SK-N-SH (cell line): ENCODE results near the gene CCT6B. TPM values are rescaled to one million over a fixed set of nuclear protein-coding genes. Genes with fewer than 3 reads are reported as not detected.

Experiments used
- CTCF ChIA-PET: fragments of 300-600, 350-600 bp; formaldehyde crosslinking; extraction: SDS; loops from one replicate; lab custom pipeline; 2021; lab: Yijun Ruan, JAX
- POLR2A ChIA-PET: fragments of 350-600 bp; sonication (Branson Sonifier 250); formaldehyde crosslinking; extraction: SDS; loops from one replicate; lab custom pipeline; 2020; ENCODE audit warnings: antibody characterized with exemption, inconsistent platforms; lab: Yijun Ruan, JAX
- DNase-seq: peaks from one replicate; pipeline ENCODE4 v3.0.0; 2012
- H2AFZ ChIP-seq: fragments of 200-600 bp; sonication (generic); 2 replicates; pipeline ENCODE4 v1.8.1; 2016; ENCODE audit warnings: antibody characterized with exemption, mild to moderate bottlenecking, low read depth
- H3F3A ChIP-seq: fragments of 200-600 bp; sonication (generic); replicated peaks from 2 replicates; pipeline ENCODE3; 2016; ENCODE audit warnings: antibody characterized with exemption, mild to moderate bottlenecking; ENCODE audit not compliant: insufficient read depth
- H3K27ac ChIP-seq, 2 experiments: fragments of 200-500 bp in 1 of 2; fragments of 200-600 bp in 1 of 2; sonication (Bioruptor generic) in 1 of 2; sonication (generic), shearing (Covaris generic) in 1 of 2; 2 replicates each; pipeline versions ENCODE4 v1.5.1 to v1.6.1; 2014 to 2016; ENCODE audit warnings: low read depth in 2 of 2, inconsistent platforms in 1 of 2, low read length in 1 of 2, mild to moderate bottlenecking in 1 of 2, mixed read lengths in 1 of 2
- H3K27me3 ChIP-seq: fragments of 200-600 bp; sonication (generic), shearing (Covaris generic); 2 replicates; pipeline ENCODE4 v1.6.1; 2016; ENCODE audit warnings: mixed run types; ENCODE audit not compliant: insufficient read depth
- H3K36me3 ChIP-seq, 2 experiments: fragments of 200-500 bp in 1 of 2; fragments of 200-600 bp in 1 of 2; sonication (Bioruptor generic) in 1 of 2; sonication (generic) in 1 of 2; replicated peaks in 1 of 2; 2 replicates each; pipeline versions ENCODE3 to v1.5.1; 2014 to 2016; ENCODE audit warnings: low read length in 1 of 2, mild to moderate bottlenecking in 1 of 2; ENCODE audit not compliant: insufficient read depth in 2 of 2, control insufficient read depth in 1 of 2
- H3K4me1 ChIP-seq, 2 experiments: fragments of 200-500 bp in 1 of 2; fragments of 200-600 bp in 1 of 2; sonication (Bioruptor generic) in 1 of 2; sonication (generic), shearing (Covaris generic) in 1 of 2; 2 replicates each; pipeline versions ENCODE4 v1.5.1 to v1.6.1; 2014 to 2016; ENCODE audit warnings: low read depth in 1 of 2, low read length in 1 of 2, mixed run types in 1 of 2; ENCODE audit not compliant: insufficient read depth in 2 of 2, control insufficient read depth in 1 of 2
- H3K4me2 ChIP-seq: fragments of 200-600 bp; sonication (generic), shearing (Covaris generic); 2 replicates; pipeline ENCODE4 v1.6.1; 2017; ENCODE audit warnings: mixed run types
- H3K4me3 ChIP-seq, 2 experiments: fragments of 200-500 bp in 1 of 2; fragments of 200-600 bp in 1 of 2; sonication (Bioruptor generic) in 1 of 2; sonication (generic), shearing (Covaris generic) in 1 of 2; 2 replicates each; pipeline versions ENCODE4 v1.5.1 to v1.8.1; 2014 to 2016; ENCODE audit warnings: low read depth in 2 of 2, inconsistent platforms in 1 of 2, low read length in 1 of 2, mild to moderate bottlenecking in 1 of 2, mixed read lengths in 1 of 2, moderate library complexity in 1 of 2
- H3K79me2 ChIP-seq: fragments of 200-600 bp; sonication (generic); 2 replicates; pipeline ENCODE4 v1.8.1; 2017; ENCODE audit warnings: mild to moderate bottlenecking; ENCODE audit not compliant: insufficient read depth
- H3K9ac ChIP-seq: fragments of 200-600 bp; sonication (generic); 2 replicates; pipeline ENCODE4 v1.6.1; 2017; ENCODE audit warnings: mixed run types
- H3K9me2 ChIP-seq: fragments of 200-600 bp; sonication (generic); 2 replicates; pipeline ENCODE4 v1.6.1; 2017; ENCODE audit warnings: mixed run types
- H3K9me3 ChIP-seq: fragments of 200-600 bp; sonication (generic); 2 replicates; pipeline ENCODE4 v1.6.1; 2017; ENCODE audit warnings: mixed run types, mild to moderate bottlenecking, moderate library complexity
- H4K20me1 ChIP-seq: fragments of 200-600 bp; sonication (generic); 2 replicates; pipeline ENCODE4 v1.6.1; 2017; ENCODE audit warnings: mild to moderate bottlenecking, mixed run types; ENCODE audit not compliant: insufficient read depth
- CHD2 ChIP-seq: fragments of 150-350 bp; IDR thresholded peaks from 2 replicates; pipeline ENCODE4 v1.6.1; 2018; ENCODE audit warnings: low read length; ENCODE audit not compliant: partially characterized antibody
- CTCF ChIP-seq: fragments of 200-600 bp; sonication (generic); IDR thresholded peaks from 2 replicates; pipeline ENCODE4 v1.6.1; 2017; ENCODE audit warnings: antibody characterized with exemption, mild to moderate bottlenecking, moderate library complexity
- MAX ChIP-seq: IDR thresholded peaks from 2 replicates; pipeline ENCODE4 v1.4.0; 2012; ENCODE audit warnings: low read depth
- MXI1 ChIP-seq: IDR thresholded peaks from 2 replicates; pipeline ENCODE4 v1.6.1; 2012; ENCODE audit warnings: mild to moderate bottlenecking, low read depth, low read length, improper control_type of control experiment
- NFIC ChIP-seq: IDR thresholded peaks from 2 replicates; pipeline ENCODE4 v1.4.0; 2012; ENCODE audit warnings: borderline replicate concordance
- POLR2AphosphoS5 ChIP-seq: IDR thresholded peaks from 2 replicates; pipeline ENCODE4 v1.6.1; 2012; ENCODE audit warnings: low read depth, low read length
- RAD21 ChIP-seq: IDR thresholded peaks from 2 replicates; pipeline ENCODE4 v1.6.1; 2012; ENCODE audit warnings: mild to moderate bottlenecking, low read length
- RXRA ChIP-seq: IDR thresholded peaks from 2 replicates; pipeline ENCODE4 v1.4.0; 2012; ENCODE audit warnings: low read depth, mild to moderate bottlenecking, borderline replicate concordance
- SIN3A ChIP-seq: IDR thresholded peaks from 2 replicates; pipeline ENCODE4 v1.6.1; 2012; ENCODE audit warnings: low read depth, mild to moderate bottlenecking, low read length, moderate library complexity, borderline replicate concordance
- SMC3 ChIP-seq: IDR thresholded peaks from 2 replicates; pipeline ENCODE4 v1.6.1; 2012; ENCODE audit warnings: low read depth, low read length, improper control_type of control experiment
- TCF12 ChIP-seq: IDR thresholded peaks from 2 replicates; pipeline ENCODE4 v1.4.0; 2012
- YY1 ChIP-seq: IDR thresholded peaks from 2 replicates; pipeline ENCODE4 v1.4.0; 2012; ENCODE audit warnings: low read depth, mild to moderate bottlenecking
- ZBTB33 ChIP-seq: IDR thresholded peaks from 2 replicates; pipeline ENCODE4 v1.4.0; 2012; ENCODE audit warnings: low read depth, borderline replicate concordance
- WGBS: methylation state at CpG from one replicate; pipeline ENCODE4 v1.1.6; 2017; ENCODE audit warnings: low lambda C conversion rate; 5-methylcytosine and 5-hydroxymethylcytosine counted together
- polyA plus RNA-seq, 3 experiments: library from polyadenylated mRNA; depleted of rRNA; stranded (reverse); fragments of >200 nt; gene quantifications; 2 replicates each; pipeline ENCODE4 v1.2.3, GENCODE V29; 2012

The CCT6B gene
- polyA plus RNA-seq, 1 of the 3 experiments (the other 2 are of a cell fraction), result 0.48 TPM

- Histone ChIP-seq H2AFZ (peak overlapping the region; percentile 82), H4K20me1 (no peaks in the 10 kb centered on the region), H3K36me3 (peaks cover 14 to 15% of the 10 kb centered on the region in 2 experiments), H3K79me2 (peaks cover 37% of the 10 kb centered on the region; the same call in 1 of the 2 replicates), H3F3A (peaks cover 7% of the 10 kb centered on the region), H3K9me2 (no peaks in the 10 kb centered on the region), H3K4me1 (peaks cover 0 to 15% of the 10 kb centered on the region in 2 experiments; a peak in 2 of 4 replicates), H3K27me3 (no peaks in the 10 kb centered on the region), H3K27ac (peak overlapping the region; percentile 91 to 94), H3K4me2 (peak overlapping the region; percentile 78), H3K9me3 (no peaks in the 10 kb centered on the region), H3K4me3 (peak overlapping the region; percentile 71 to 80), H3K9ac (peak overlapping the region; percentile 91)
- WGBS, result 2% methylated on average over 5 of the region's 69 CpGs
- peak; percentile 95 for DNase-seq
- ChIA-PET POLR2A (interaction anchor here (0.6 to 2.0 kb wide), 2 partner anchors 20 to 160 kb away, joined by 4 to 12 read pairs; partner anchors contain the start of genes CCT6B and ZNF830), CTCF (interaction anchor here (0.6 to 4.1 kb wide), 17 partner anchors 11 to 540 kb away, joined by 3 to 25 read pairs (median 3); partner anchors contain the start of gene RAD51D)
- no peak; the same call in 1 of the 2 replicates for TF ChIP-seq SIN3A
- TF ChIP-seq RXRA, result no peak
- TF ChIP-seq YY1, result 0 out of 2 replicates have a peak, but pooled peaks have one; percentile 46
- TF ChIP-seq TCF12, result 0 out of 2 replicates have a peak, but pooled peaks have one; percentile 2
- peak; percentile 85 for TF ChIP-seq MAX
- TF ChIP-seq CTCF, result peak; percentile 55
- peak; percentile 27; the same call in 1 of the 2 replicates for TF ChIP-seq SMC3
- TF ChIP-seq CHD2, result no peak
- no peak for TF ChIP-seq ZBTB33
- TF ChIP-seq NFIC, result no peak
- peak; percentile 86; the same call in 1 of the 2 replicates for TF ChIP-seq MXI1
- no peak; the same call in none of the 2 replicates for TF ChIP-seq POLR2AphosphoS5
- peak; percentile 50 for TF ChIP-seq RAD21
These were observed 19.6 kb upstream of the CCT6B start for GRCh38 chr17:34980681-34981537.
